Bone marrow (tissue), 2 donors: ENCODE measurements around the gene IFT22.
"Not testable (repeated sequence)": the region's sequence is repeated elsewhere in the genome, so short reads cannot be mapped to it uniquely, and the experiment has no call there.

Source experiments
- DNase-seq, 2 donors: peaks; one replicate each; lab custom pipeline; 2025; lab: John Stamatoyannopoulos, UW

Gene IFT22

DNA sequence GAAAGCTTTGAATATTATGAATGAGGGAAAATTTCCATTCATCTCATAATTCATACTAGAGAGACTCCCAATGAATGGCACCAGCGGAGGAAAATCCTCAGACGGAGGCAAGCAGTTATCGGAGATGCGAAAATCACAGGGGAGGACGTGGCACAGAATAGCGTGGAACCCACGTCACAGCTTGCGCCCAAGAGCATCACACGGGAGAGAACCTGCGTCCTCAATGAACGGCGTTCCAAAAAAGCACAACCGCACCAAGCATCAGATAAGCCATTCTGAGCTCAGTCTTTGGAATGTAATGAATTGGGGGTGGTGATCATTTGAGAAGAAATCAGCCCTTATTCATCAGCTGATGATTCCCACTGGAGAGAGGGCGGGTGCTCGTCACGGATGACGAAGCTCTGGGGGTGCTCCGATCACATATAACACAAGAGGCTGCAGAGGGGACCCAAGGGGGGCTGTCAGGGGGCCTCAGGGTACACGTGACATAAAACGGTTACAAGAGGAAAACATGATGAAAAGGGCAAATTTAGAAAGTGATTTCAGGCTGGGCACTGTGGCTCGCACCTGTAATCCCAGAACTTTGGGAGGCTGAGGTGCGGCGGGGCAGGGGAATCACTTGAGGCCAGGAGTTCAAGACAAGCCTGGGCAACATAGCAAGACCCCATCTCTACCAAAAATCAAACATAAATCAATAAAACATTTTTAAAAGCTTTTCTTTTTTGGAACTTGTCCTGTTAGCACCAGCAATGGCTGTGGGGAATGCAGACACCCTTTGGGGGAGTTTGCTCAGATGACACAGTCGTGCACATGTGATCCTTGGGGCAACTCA is 42.9 kb downstream of the IFT22 start:
- no peak for DNase-seq

DNA sequence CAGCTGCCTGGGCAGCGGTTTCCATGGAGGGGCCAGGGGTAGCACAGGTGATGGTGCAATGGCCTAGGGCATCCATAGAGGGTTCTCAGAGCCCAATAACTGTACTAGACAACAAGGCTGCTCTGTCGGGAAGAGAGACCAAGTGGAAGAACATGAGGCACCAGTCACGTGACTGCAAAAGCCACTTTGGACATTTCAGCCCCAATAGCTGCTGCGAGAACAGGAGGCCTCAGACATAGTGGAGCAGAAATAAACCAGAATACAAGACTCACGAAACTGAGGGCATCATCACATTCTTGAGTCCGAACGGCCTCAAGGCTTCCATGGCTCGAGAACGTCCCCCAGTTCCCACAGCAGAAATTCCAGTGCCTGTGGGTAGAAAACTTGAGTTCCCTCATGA is 44.5 kb downstream of the IFT22 start:
- DNase-seq = no peak

DNA sequence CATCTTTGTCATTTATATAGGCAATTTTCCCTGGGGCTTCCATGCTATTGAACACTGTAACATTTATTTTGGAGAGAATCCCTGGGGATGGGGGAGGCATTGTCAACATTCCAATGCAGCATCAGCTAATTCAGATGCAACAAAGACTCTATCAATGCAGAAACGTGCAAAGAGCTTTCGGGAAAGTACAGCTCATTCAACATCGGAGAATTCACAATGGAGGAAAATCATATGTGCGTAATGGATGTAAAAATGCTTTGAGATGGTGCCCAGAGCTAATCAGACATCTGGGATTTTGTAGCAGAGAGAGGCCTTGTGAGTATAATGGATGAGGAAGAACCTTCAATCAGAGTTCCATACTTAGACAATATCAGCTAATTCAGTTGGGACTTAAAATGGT is 48.4 kb downstream of the IFT22 start:
- DNase-seq = no peak

DNA sequence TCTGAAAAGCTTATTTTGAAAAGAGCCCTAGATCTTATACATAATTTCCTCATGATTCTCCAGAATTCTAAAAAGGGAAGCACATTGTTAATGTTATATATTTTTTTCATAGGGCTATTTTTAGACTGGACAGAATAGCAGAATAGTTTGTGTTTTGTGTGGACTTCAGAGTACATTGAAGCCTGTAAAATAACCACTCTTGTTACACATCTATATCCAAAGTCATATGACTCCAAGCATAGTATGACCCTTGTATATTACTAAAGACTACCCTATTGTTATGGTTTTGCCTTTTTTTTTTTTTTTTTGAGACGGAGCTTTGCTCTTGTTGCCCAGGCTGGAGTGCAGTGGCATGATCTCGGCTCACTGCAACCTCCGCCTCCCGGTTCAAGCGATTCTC is 50.6 kb downstream of the IFT22 start:
- no peak for DNase-seq

DNA sequence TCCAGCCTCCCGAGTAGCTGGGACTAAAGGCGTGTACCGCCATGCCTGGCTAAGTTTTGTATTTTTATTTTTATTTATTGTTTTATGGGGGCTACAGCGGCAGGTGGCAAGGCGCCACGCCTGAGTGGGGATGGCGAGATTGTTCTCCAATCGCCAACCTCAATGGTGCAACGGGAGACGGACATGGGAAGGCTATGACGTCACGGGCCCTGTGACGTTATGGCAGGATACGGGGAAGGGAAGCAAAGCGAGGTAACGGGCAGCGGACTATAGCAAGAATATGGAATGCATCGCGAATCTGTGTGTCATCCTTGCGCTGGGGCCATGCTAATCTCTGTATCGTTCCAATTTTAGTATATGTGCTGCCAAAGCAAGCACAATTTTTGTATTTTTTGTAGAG is 51.9 kb downstream of the IFT22 start:
- no peak for DNase-seq

DNA sequence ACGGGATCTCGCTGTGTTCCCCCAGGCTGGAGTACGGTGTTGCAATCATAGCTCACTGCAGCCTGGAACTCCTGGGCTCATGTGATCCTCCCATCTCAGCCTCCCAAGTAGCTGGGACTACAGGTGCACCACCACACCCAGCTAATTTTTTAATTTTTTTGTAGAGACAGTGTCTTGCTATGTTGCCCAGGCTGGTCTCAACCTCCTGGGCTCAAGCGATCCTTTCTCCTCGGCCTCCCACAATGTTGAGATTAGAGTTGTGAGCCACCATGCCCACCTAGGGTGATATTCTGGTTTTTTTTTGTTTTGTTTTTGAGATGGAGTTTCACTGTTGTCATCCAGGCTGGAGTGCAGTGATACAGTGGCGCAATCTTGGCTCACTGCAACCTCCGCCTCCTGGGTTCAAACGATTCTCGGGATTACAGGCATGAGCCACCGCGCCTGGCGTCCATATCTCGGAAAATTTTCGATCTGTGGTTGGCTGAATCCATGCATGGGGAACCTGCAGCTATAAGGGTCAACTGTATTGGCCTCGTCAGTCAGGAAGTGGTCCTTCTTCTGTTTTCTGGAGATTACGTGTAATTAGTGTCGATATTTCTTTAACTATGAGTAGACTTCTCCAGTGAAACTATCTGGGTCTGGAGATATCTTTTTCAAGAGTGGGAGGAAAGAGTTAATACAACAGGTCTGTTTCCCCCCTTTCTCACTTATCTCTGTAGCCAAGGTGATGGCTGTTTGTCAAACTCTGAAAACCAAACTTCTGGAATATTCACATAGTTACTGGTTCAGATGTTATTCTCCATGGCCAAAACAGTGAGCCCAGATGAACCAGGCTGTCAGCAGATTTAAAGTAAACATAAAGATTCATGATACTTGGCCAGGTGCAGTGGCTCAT is 55.7 kb downstream of the IFT22 start:
- DNase-seq = no peak

DNA sequence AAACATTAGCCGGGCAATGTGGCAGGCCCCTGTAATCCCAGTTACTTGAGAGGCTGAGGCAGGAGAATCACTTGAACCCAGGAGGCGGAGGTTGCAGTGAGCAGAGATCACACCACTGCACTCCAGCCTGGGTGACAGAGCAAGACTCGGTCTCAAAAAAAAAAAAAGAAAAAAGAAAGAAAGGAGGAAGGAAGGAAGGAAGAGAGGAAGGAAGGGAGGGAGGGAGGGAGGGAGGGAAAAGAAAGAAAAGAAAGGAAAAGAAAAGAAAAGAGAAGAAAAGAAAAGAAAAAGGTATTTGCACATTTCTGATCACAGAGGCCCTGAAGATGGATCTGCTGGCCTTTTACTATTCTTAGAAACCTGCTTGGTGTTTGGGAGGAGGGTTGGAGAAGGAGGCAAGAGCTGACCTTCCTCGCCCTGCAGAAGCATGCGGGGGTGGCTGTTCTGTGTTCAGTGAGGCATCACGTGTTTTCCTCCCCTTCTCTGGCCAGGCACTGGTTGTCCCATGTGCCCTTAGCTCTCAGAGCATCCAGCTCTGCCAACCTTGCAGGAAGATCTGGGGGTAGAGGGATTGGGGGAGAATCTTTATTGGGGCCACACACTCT is 57.4 kb downstream of the IFT22 start:
- not testable (repeated sequence) for DNase-seq
